Measurements from ENCODE around the gene VGLL3.

- TF ChIP-seq CTCF (IDR thresholded peaks at IDR 0.05) (no peak), POLR2A (IDR thresholded peaks at IDR 0.05) (no peak)
Observed at GRCh38 chr3:87004883-87005282, 13.9 kb upstream of the VGLL3 start.
